H1 (cell line): Measurements from ENCODE around the gene GPS2. TPM values are rescaled to one million over a fixed set of nuclear protein-coding genes. Genes with fewer than 3 reads are reported as not detected.

Experiments used
- CTCF ChIA-PET: fragments of 300-600 bp; sonication (Branson Sonifier 250); formaldehyde crosslinking; loops from one replicate; lab custom pipeline; 2021; ENCODE audit not compliant: partially characterized antibody; lab: Charles Lee
- POLR2A ChIA-PET: fragments of 300-600 bp; sonication (Branson Sonifier 250); formaldehyde crosslinking; loops from one replicate; lab custom pipeline; 2021; ENCODE audit warnings: inconsistent platforms; ENCODE audit not compliant: partially characterized antibody; lab: Charles Lee
- DNase-seq, 2 experiments: peaks; one replicate each; pipeline versions ENCODE4 v3.0.0 to v3.0.0-alpha.2; 2010 to 2022; ENCODE audit warnings: low spot score in 2 of 2, low read depth in 1 of 2, mixed read lengths in 1 of 2
- FAIRE-seq: peaks from 2 replicates; lab custom pipeline; 2011; peaks lifted over from hg19 to GRCh38; lab: Jason Lieb, UNC
- H2AFZ ChIP-seq: 2 replicates; pipeline ENCODE4 v1.8.1; 2012; ENCODE audit warnings: low read length, inconsistent platforms
- H2AK5ac ChIP-seq: 2 replicates; pipeline ENCODE4 v1.6.1; 2013; ENCODE audit warnings: low read depth, low read length
- H2BK120ac ChIP-seq: replicated peaks from 2 replicates; pipeline ENCODE3; 2013; ENCODE audit warnings: low read depth, low read length, inconsistent platforms
- H2BK12ac ChIP-seq: 2 replicates; pipeline ENCODE4 v1.6.1; 2013; ENCODE audit warnings: low read depth, low read length
- H2BK15ac ChIP-seq: 2 replicates; pipeline ENCODE4 v1.6.1; 2013; ENCODE audit warnings: low read length
- H2BK20ac ChIP-seq: 2 replicates; pipeline ENCODE4 v1.6.1; 2013; ENCODE audit warnings: low read length
- H2BK5ac ChIP-seq: 2 replicates; pipeline ENCODE4 v1.6.1; 2013; ENCODE audit warnings: low read depth, low read length
- H3K14ac ChIP-seq: 2 replicates; pipeline ENCODE4 v1.6.1; 2013; ENCODE audit warnings: inconsistent platforms; ENCODE audit not compliant: insufficient read length
- H3K18ac ChIP-seq: 2 replicates; pipeline ENCODE4 v1.6.1; 2013; ENCODE audit warnings: low read length; ENCODE audit errors: extremely low read depth
- H3K23ac ChIP-seq: 2 replicates; pipeline ENCODE4 v1.6.1; 2013; ENCODE audit warnings: inconsistent platforms; ENCODE audit not compliant: insufficient read length
- H3K23me2 ChIP-seq: 2 replicates; pipeline ENCODE4 v1.6.1; 2013; ENCODE audit warnings: low read depth, low read length
- H3K27ac ChIP-seq: 2 replicates; pipeline ENCODE4 v1.6.1; 2011; ENCODE audit warnings: low read depth, low read length, inconsistent platforms
- H3K27me3 ChIP-seq, 4 experiments: replicated peaks in 1 of 4; 1 replicate in 1 of 4; 2 replicates in 3 of 4; pipeline versions ENCODE4 v1.6.1 to v1.8.1; 2011 to 2013; ENCODE audit warnings: low read length in 3 of 4, mild to moderate bottlenecking in 3 of 4, inconsistent platforms in 2 of 4, mixed read lengths in 2 of 4, moderate library complexity in 1 of 4; ENCODE audit not compliant: control insufficient read depth in 3 of 4, insufficient read depth in 3 of 4; ENCODE audit errors: extremely low read depth in 1 of 4
- H3K36me3 ChIP-seq, 4 experiments: 2 replicates each; pipeline versions ENCODE4 v1.6.1 to v1.8.1; 2011 to 2013; ENCODE audit warnings: mild to moderate bottlenecking in 4 of 4, low read length in 3 of 4, moderate library complexity in 2 of 4, control low read depth in 1 of 4, inconsistent platforms in 1 of 4; ENCODE audit not compliant: insufficient read depth in 4 of 4, control insufficient read depth in 2 of 4
- H3K4ac ChIP-seq: replicated peaks from 2 replicates; pipeline ENCODE3; 2013; ENCODE audit warnings: low read length, low read depth, mixed read lengths, inconsistent platforms; ENCODE audit not compliant: insufficient read length
- H3K4me1 ChIP-seq, 4 experiments: replicated peaks in 1 of 4; 1 replicate in 1 of 4; 2 replicates in 3 of 4; pipeline versions ENCODE4 v1.6.1 to v1.8.1; 2011 to 2013; ENCODE audit warnings: low read length in 3 of 4, inconsistent platforms in 2 of 4, mixed read lengths in 1 of 4; ENCODE audit not compliant: insufficient read depth in 4 of 4, control insufficient read depth in 3 of 4
- H3K4me2 ChIP-seq, 2 experiments: 2 replicates each; pipeline versions ENCODE4 v1.6.1 to v1.8.1; 2011 to 2013; ENCODE audit warnings: low read depth in 2 of 2, low read length in 2 of 2, control low read depth in 1 of 2, inconsistent platforms in 1 of 2, mild to moderate bottlenecking in 1 of 2; ENCODE audit not compliant: insufficient read depth in 1 of 2
- H3K4me3 ChIP-seq, 4 experiments: fragments of 200-600, 300-600 bp in 1 of 4; sonication (generic), shearing (Covaris generic), sonication (Bioruptor Twin) in 1 of 4; 2 replicates each; pipeline versions ENCODE4 v1.5.1 to v1.8.1; 2011 to 2016; ENCODE audit warnings: low read length in 4 of 4, low read depth in 3 of 4, control low read depth in 2 of 4, inconsistent platforms in 2 of 4, mild to moderate bottlenecking in 2 of 4, mixed read lengths in 1 of 4, moderate library complexity in 1 of 4; ENCODE audit not compliant: insufficient read depth in 2 of 4; ENCODE audit errors: extremely low read depth in 1 of 4
- H3K56ac ChIP-seq: replicated peaks from 2 replicates; pipeline ENCODE3; 2013; ENCODE audit warnings: low read depth, mild to moderate bottlenecking, mixed read lengths, low read length, inconsistent platforms; ENCODE audit not compliant: insufficient read length
- H3K79me1 ChIP-seq: 2 replicates; pipeline ENCODE4 v1.6.1; 2013; ENCODE audit warnings: low read depth, low read length, control low read depth
- H3K79me2 ChIP-seq, 2 experiments: 2 replicates each; pipeline versions ENCODE4 v1.6.1 to v1.8.1; 2012 to 2013; ENCODE audit warnings: low read length in 2 of 2, mild to moderate bottlenecking in 2 of 2, inconsistent platforms in 1 of 2; ENCODE audit not compliant: insufficient read depth in 2 of 2, control insufficient read depth in 1 of 2
- H3K9ac ChIP-seq, 4 experiments: replicated peaks in 1 of 4; 1 replicate in 1 of 4; 2 replicates in 3 of 4; pipeline versions ENCODE4 v1.6.1 to v1.8.1; 2011 to 2013; ENCODE audit warnings: low read depth in 3 of 4, low read length in 3 of 4, control low read depth in 2 of 4, mild to moderate bottlenecking in 2 of 4, moderate library complexity in 2 of 4, inconsistent platforms in 1 of 4; ENCODE audit errors: extremely low read depth in 1 of 4
- H3K9me3 ChIP-seq, 2 experiments: 2 replicates each; pipeline versions ENCODE4 v1.6.1 to v1.8.1; 2012 to 2013; ENCODE audit warnings: mild to moderate bottlenecking in 2 of 2, moderate library complexity in 2 of 2, control low read depth in 1 of 2, inconsistent platforms in 1 of 2, low read depth in 1 of 2, low read length in 1 of 2, mixed read lengths in 1 of 2; ENCODE audit not compliant: insufficient read depth in 2 of 2
- H4K20me1 ChIP-seq, 2 experiments: replicated peaks in 1 of 2; 2 replicates each; pipeline versions ENCODE3 to v1.8.1; 2011 to 2013; ENCODE audit warnings: inconsistent platforms in 2 of 2, low read length in 2 of 2, mild to moderate bottlenecking in 1 of 2; ENCODE audit not compliant: insufficient read depth in 2 of 2, control insufficient read depth in 1 of 2
- H4K5ac ChIP-seq: 2 replicates; pipeline ENCODE4 v1.6.1; 2013; ENCODE audit warnings: low read length, low read depth, mixed read lengths, inconsistent platforms; ENCODE audit not compliant: insufficient read length
- H4K8ac ChIP-seq: 2 replicates; pipeline ENCODE4 v1.8.0; 2013; ENCODE audit warnings: mild to moderate bottlenecking, moderate library complexity, low read length, inconsistent platforms; ENCODE audit not compliant: insufficient read depth; ENCODE audit errors: extremely low read depth
- H4K91ac ChIP-seq: replicated peaks from 2 replicates; pipeline ENCODE3; 2013; ENCODE audit warnings: low read length, mixed read lengths, inconsistent platforms; ENCODE audit not compliant: insufficient read length
- ASH2L ChIP-seq: fragments of 200-600, 300-600 bp; sonication (generic); IDR thresholded peaks from one replicate; pipeline ENCODE4 v1.7.1; 2017; ENCODE audit warnings: low read length
- CBX5 ChIP-seq: fragments of 300-800, 300-1000 bp; sonication (generic); IDR thresholded peaks from 2 replicates; pipeline ENCODE4 v1.7.1; 2016; ENCODE audit warnings: antibody characterized with exemption, low read length, low read depth
- CHD1 ChIP-seq: IDR thresholded peaks from 2 replicates; pipeline ENCODE4 v1.6.1; 2012; ENCODE audit warnings: low read depth, low read length, improper control_type of control experiment
- EZH2 ChIP-seq: fragments of 200-600 bp; sonication (generic); IDR thresholded peaks from 2 replicates; pipeline ENCODE4 v1.7.1; 2012; ENCODE audit warnings: low read depth, mild to moderate bottlenecking, moderate library complexity, low read length, inconsistent platforms; ENCODE audit not compliant: severe bottlenecking
- FOSL1 ChIP-seq: IDR thresholded peaks from 2 replicates; pipeline ENCODE4 v1.6.1; 2011; ENCODE audit warnings: mild to moderate bottlenecking, low read depth, low read length, moderate library complexity; ENCODE audit not compliant: insufficient read depth
- GTF2F1 ChIP-seq: IDR thresholded peaks from 2 replicates; pipeline ENCODE4 v1.6.1; 2012; ENCODE audit warnings: low read depth, low read length, improper control_type of control experiment, borderline replicate concordance
- JUN ChIP-seq: IDR thresholded peaks from 2 replicates; pipeline ENCODE4 v1.6.1; 2011; ENCODE audit warnings: low read depth, mild to moderate bottlenecking, improper control_type of control experiment, low read length
- KDM5A ChIP-seq: fragments of 200-600 bp; IDR thresholded peaks from 2 replicates; pipeline ENCODE4 v1.7.1; 2012; ENCODE audit warnings: mild to moderate bottlenecking, low read length, inconsistent platforms, mixed read lengths
- SAP30 ChIP-seq: fragments of 300-600 bp; sonication (generic); IDR thresholded peaks from 2 replicates; pipeline ENCODE4 v1.7.1; 2012; ENCODE audit warnings: low read length, moderate library complexity, mild to moderate bottlenecking, inconsistent platforms; ENCODE audit not compliant: insufficient read depth, insufficient replicate concordance
- SIRT6 ChIP-seq: IDR thresholded peaks from one replicate; pipeline ENCODE4 v1.7.1; 2012; ENCODE audit warnings: low read length, inconsistent platforms
- SP2 ChIP-seq: IDR thresholded peaks from 2 replicates; pipeline ENCODE4 v1.6.1; 2012; ENCODE audit warnings: mild to moderate bottlenecking, low read length, inconsistent platforms
- USF2 ChIP-seq: IDR thresholded peaks from 2 replicates; pipeline ENCODE4 v1.6.1; 2011; ENCODE audit warnings: low read length, improper control_type of control experiment
- WGBS, 2 experiments: shearing (Covaris generic) in 1 of 2; methylation state at CpG; one replicate each; pipeline versions ENCODE4 v1.1.6 to v1.1.7; 2013 to 2015; ENCODE audit warnings: low lambda C conversion rate in 2 of 2, mixed read lengths in 2 of 2, inconsistent platforms in 1 of 2, low coverage in 1 of 2, missing lambda C conversion rate in 1 of 2; ENCODE audit not compliant: insufficient replicate concordance in 2 of 2, insufficient coverage in 1 of 2, insufficient read length in 1 of 2; ENCODE audit errors: extremely low coverage in 1 of 2, missing lambda C conversion rate in 1 of 2; 5-methylcytosine and 5-hydroxymethylcytosine counted together
- polyA plus RNA-seq, 7 experiments: library from polyadenylated mRNA; depleted of rRNA in 3 of 7; stranded (reverse) in 5 of 7; unstranded in 2 of 7; fragments of >200 nt in 5 of 7; fragments of 200-250 nt in 2 of 7; gene quantifications; 1 replicate in 5 of 7; 2 replicates in 1 of 7; 4 replicates in 1 of 7; pipeline versions ENCODE4 v1.2.1 to v1.2.3, GENCODE V29; 2011 to 2013; ENCODE audit warnings: missing spikeins in 2 of 7, mixed read lengths in 2 of 7
- total RNA-seq: library from RNA; stranded (reverse); fragmentation: NEBNext Ultra II Directional; extraction: Animal tissue kit (Norgen Biotek cat#: 25700); gene quantifications from 2 replicates; pipeline ENCODE4 v1.2.1, GENCODE V29; 2021

The GPS2 gene
- total and polyA plus RNA-seq, 2 of the 8 experiments (the other 6 are each of a cell fraction or from before 2014, with no cell fraction given), result 67.0 to 152 TPM

- no peak overlapping the region for H2BK120ac ChIP-seq
- no peaks in the 10 kb centered on the region for H3K36me3 ChIP-seq
- H3K27me3 ChIP-seq, result no peaks in the 10 kb centered on the region
- no peak overlapping the region; a peak in 1 of 4 replicates for H3K4me2 ChIP-seq
- H2BK12ac ChIP-seq, result 0 out of 2 replicates have a peak overlapping the region, but pooled peaks have one; percentile 60
- no peak overlapping the region for H3K18ac ChIP-seq
- no peaks in the 10 kb centered on the region for H3K79me1 ChIP-seq
- H3K56ac ChIP-seq, result no peak overlapping the region
- H3K9me3 ChIP-seq, result no peaks in the 10 kb centered on the region
- H4K91ac ChIP-seq, result no peak overlapping the region
- H3K4me1 ChIP-seq, result peaks cover 0 to 19% (median 8%) of the 10 kb centered on the region in 4 experiments; a peak in 5 of 7 replicates
- H2BK5ac ChIP-seq, result no peak overlapping the region
- H2AFZ ChIP-seq, result no peak overlapping the region
- H2AK5ac ChIP-seq, result 0 out of 2 replicates have a peak overlapping the region, but pooled peaks have one; percentile 15
- no peak overlapping the region for H3K9ac ChIP-seq
- no peaks in the 10 kb centered on the region for H4K20me1 ChIP-seq
- DNase-seq (no peak), FAIRE-seq (no peak)
- H4K8ac ChIP-seq, result no peak overlapping the region
- no peak overlapping the region for H4K5ac ChIP-seq
- WGBS, 2 experiments, result 88% methylated on average over 9 of the region's 9 CpGs; no CpG with 5 or more reads in 1 of the 2 experiments
- no peak overlapping the region for H3K27ac ChIP-seq
- no peak overlapping the region for H3K14ac ChIP-seq
- peaks cover 15% of the 10 kb centered on the region; the same call in 1 of the 2 replicates for H3K23me2 ChIP-seq
- ChIA-PET CTCF (interaction anchor here (0.7 to 6.5 kb wide), 18 partner anchors 14 to 206 kb away, joined by 3 to 56 read pairs (median 10); partner anchors contain the start of genes ACAP1, CHRNB1, SENP3 and TMEM102), POLR2A (interaction anchor here (0.9 to 7.8 kb wide), 12 partner anchors 13 to 86 kb away, joined by 3 to 91 read pairs (median 4); partner anchors contain the start of genes FGF11, GPS2, NEURL4 and TMEM256)
- H2BK20ac ChIP-seq, result no peak overlapping the region
- no peak overlapping the region for H3K23ac ChIP-seq
- no peaks in the 10 kb centered on the region for H3K79me2 ChIP-seq
- 0 out of 2 replicates have a peak overlapping the region, but pooled peaks have one; percentile 9 for H2BK15ac ChIP-seq
- H3K4me3 ChIP-seq, result no peak overlapping the region
- H3K4ac ChIP-seq, result peak overlapping the region; percentile 65
- TF ChIP-seq FOSL1 (no peak), ASH2L (no peak), GTF2F1 (no peak), SP2 (no peak), EZH2 (no peak), USF2 (no peak), CBX5 (no peak), KDM5A (no peak), JUN (no peak), CHD1 (no peak), SAP30 (no peak), SIRT6 (no peak)
These were observed 39.2 kb upstream of the GPS2 start for GRCh38 chr17:7354262-7354843.
